ENCODE results near the gene PIM3. TPM values are rescaled to one million over a fixed set of nuclear protein-coding genes. Genes with fewer than 3 reads are reported as not detected.

The PIM3 gene
- polyA plus RNA-seq, 1 of the 3 experiments (the other 2 are of a cell fraction), result 15.3 TPM

GRCh38 chr22:49948958-49949913, 11.3 kb upstream of the PIM3 start:
- Histone ChIP-seq H3K9me2 (no peaks in the 10 kb centered on the region), H4K20me1 (ENCODE audit: insufficient read depth) (no peaks in the 10 kb centered on the region), H3F3A (replicated peaks; ENCODE audit: insufficient read depth) (peaks cover 5% of the 10 kb centered on the region), H3K79me2 (ENCODE audit: insufficient read depth) (no peaks in the 10 kb centered on the region), H3K36me3 (replicated peaks in 1 of 2; ENCODE audit: control insufficient read depth in 1 of 2, insufficient read depth in 2 of 2, low read length in 1 of 2) (no peaks in the 10 kb centered on the region), H3K4me1 (ENCODE audit: control insufficient read depth in 1 of 2, insufficient read depth in 2 of 2, low read depth in 1 of 2, low read length in 1 of 2) (peaks cover 13 to 28% of the 10 kb centered on the region in 2 experiments), H3K27ac (ENCODE audit: low read depth in 2 of 2, low read length in 1 of 2) (no peak overlapping the region), H3K9me3 (no peaks in the 10 kb centered on the region), H3K27me3 (ENCODE audit: insufficient read depth) (no peaks in the 10 kb centered on the region), H3K9ac (no peak overlapping the region), H3K4me3 (ENCODE audit: low read depth in 2 of 2, low read length in 1 of 2) (no peak overlapping the region), H2AFZ (ENCODE audit: low read depth) (no peak overlapping the region), H3K4me2 (no peak overlapping the region)
- no peak for DNase-seq
- TF ChIP-seq SMC3 (IDR thresholded peaks at IDR 0.05; ENCODE audit: low read depth, low read length) (no peak), CTCF (IDR thresholded peaks at IDR 0.05) (no peak), CHD2 (IDR thresholded peaks at IDR 0.05; ENCODE audit: low read length, partially characterized antibody) (no peak)
- POLR2A ChIA-PET, result no interaction called here
- CTCF ChIA-PET, result no interaction called here
- 87% methylated on average over 19 of the region's 42 CpGs for WGBS (ENCODE audit: low lambda C conversion rate)

GRCh38 chr22:49949914-49950292, 10.7 kb upstream of the PIM3 start:
- H2AFZ ChIP-seq (ENCODE audit: low read depth), result no peak overlapping the region
- H3K36me3 ChIP-seq (replicated peaks in 1 of 2; ENCODE audit: control insufficient read depth in 1 of 2, insufficient read depth in 2 of 2, low read length in 1 of 2), result no peaks in the 10 kb centered on the region
- H3K4me3 ChIP-seq (ENCODE audit: low read depth in 2 of 2, low read length in 1 of 2), result no peak overlapping the region
- ChIA-PET POLR2A (no interaction called here), CTCF (no interaction called here)
- 90% methylated on average over 9 of the region's 11 CpGs for WGBS (ENCODE audit: low lambda C conversion rate)
- TF ChIP-seq FOSL2 (IDR thresholded peaks at IDR 0.05; ENCODE audit: borderline replicate concordance, low read depth) (no peak), CHD2 (IDR thresholded peaks at IDR 0.05; ENCODE audit: low read length, partially characterized antibody) (no peak), JUND (IDR thresholded peaks at IDR 0.05) (no peak), IRF3 (IDR thresholded peaks at IDR 0.05; ENCODE audit: low read depth, low read length) (no peak), ELF1 (IDR thresholded peaks at IDR 0.05) (no peak), ZBTB33 (IDR thresholded peaks at IDR 0.05; ENCODE audit: borderline replicate concordance, low read depth) (no peak), GATA2 (CRISPR knock-in tag; IDR thresholded peaks at IDR 0.05) (no peak), REST (IDR thresholded peaks at IDR 0.05; ENCODE audit: low read depth, low read length) (no peak), MXI1 (IDR thresholded peaks at IDR 0.05; ENCODE audit: low read depth, low read length) (no peak)
- H3K27me3 ChIP-seq (ENCODE audit: insufficient read depth), result no peaks in the 10 kb centered on the region
- no peak overlapping the region for H3K27ac ChIP-seq (ENCODE audit: low read depth in 2 of 2, low read length in 1 of 2)
- peaks cover 5% of the 10 kb centered on the region for H3F3A ChIP-seq (replicated peaks; ENCODE audit: insufficient read depth)
- H3K9me2 ChIP-seq, result no peaks in the 10 kb centered on the region
- no peaks in the 10 kb centered on the region for H3K79me2 ChIP-seq (ENCODE audit: insufficient read depth)
- H3K4me1 ChIP-seq (ENCODE audit: control insufficient read depth in 1 of 2, insufficient read depth in 2 of 2, low read depth in 1 of 2, low read length in 1 of 2), result peaks cover 13 to 35% of the 10 kb centered on the region in 2 experiments
- no peaks in the 10 kb centered on the region for H4K20me1 ChIP-seq (ENCODE audit: insufficient read depth)
- no peaks in the 10 kb centered on the region for H3K9me3 ChIP-seq
- no peak for DNase-seq
- H3K4me2 ChIP-seq, result no peak overlapping the region
- no peak overlapping the region for H3K9ac ChIP-seq
